Activated naive CD8-positive, alpha-beta T cell treated with anti-CD3 and anti-CD28 coated beads, Interleukin-2, amount 10 ng/mL, durations not matched to agents 7 days and 5 days (primary cell): Measurements from ENCODE around the gene TBC1D1. TPM values are rescaled to one million over a fixed set of nuclear protein-coding genes. Genes with fewer than 3 reads are reported as not detected.

ENCODE experiments used
- ATAC-seq: fragments of 150-1000 bp; cut with Tn5 transposase; one replicate; pipeline ENCODE4 v1.10.0; 2021; ENCODE audit warnings: low read depth, moderate library complexity
- POLR2A ChIA-PET: fragments of 350-600 bp; sonication (Branson Sonifier 250); formaldehyde crosslinking; loops from one replicate; lab custom pipeline; 2021; ENCODE audit warnings: antibody characterized with exemption; lab: Charles Lee
- DNase-seq: peaks from one replicate; pipeline ENCODE4 v3.0.0; 2021
- H3K27ac Mint-ChIP-seq: one replicate; pipeline ENCODE4 v1.8.0; 2022; ENCODE audit warnings: mild to moderate bottlenecking, mixed read lengths
- H3K27me3 Mint-ChIP-seq: one replicate; pipeline ENCODE4 v1.8.0; 2022; ENCODE audit warnings: mild to moderate bottlenecking, moderate library complexity, mixed read lengths
- H3K36me3 Mint-ChIP-seq: one replicate; pipeline ENCODE4 v1.8.0; 2021; ENCODE audit warnings: mild to moderate bottlenecking, mixed read lengths
- H3K4me1 Mint-ChIP-seq: one replicate; pipeline ENCODE4 v1.8.0; 2021; ENCODE audit warnings: mixed read lengths
- H3K4me3 Mint-ChIP-seq: one replicate; pipeline ENCODE4 v1.8.0; 2022; ENCODE audit warnings: mild to moderate bottlenecking, moderate library complexity, mixed read lengths
- H3K9me3 Mint-ChIP-seq: one replicate; pipeline ENCODE4 v1.8.0; 2021; ENCODE audit warnings: mixed read lengths
- total RNA-seq, 2 experiments: library from RNA; stranded (reverse); gene quantifications; one replicate each; pipeline ENCODE4 v1.2.3, GENCODE V29; 2021

TBC1D1 gene
- total RNA-seq, 2 experiments from 2014 or later: 79.7 to 83.7 TPM

- Mint-ChIP-seq H3K36me3 (peaks cover 51% of the 10 kb centered on the region), H3K9me3 (peaks cover 8% of the 10 kb centered on the region), H3K27me3 (no peaks in the 10 kb centered on the region), H3K4me1 (peaks cover 14% of the 10 kb centered on the region), H3K27ac (no peak overlapping the region), H3K4me3 (no peak overlapping the region)
- ATAC-seq (no peak), DNase-seq (no peak)
- POLR2A ChIA-PET: no interaction called here
Observed at GRCh38 chr4:37948542-37948941, 57.7 kb downstream of the TBC1D1 start.

- peaks cover 14% of the 10 kb centered on the region for H3K4me1 Mint-ChIP-seq
- no peak overlapping the region for H3K27ac Mint-ChIP-seq
- no peak overlapping the region for H3K4me3 Mint-ChIP-seq
- ATAC-seq (no peak), DNase-seq (no peak)
- POLR2A ChIA-PET: no interaction called here
- H3K27me3 Mint-ChIP-seq: no peaks in the 10 kb centered on the region
- peaks cover 61% of the 10 kb centered on the region for H3K36me3 Mint-ChIP-seq
- peaks cover 9% of the 10 kb centered on the region for H3K9me3 Mint-ChIP-seq
Observed at GRCh38 chr4:37949636-37950426, 58.9 kb downstream of the TBC1D1 start.

- Mint-ChIP-seq H3K4me1 (peaks cover 7% of the 10 kb centered on the region), H3K9me3 (peaks cover 9% of the 10 kb centered on the region), H3K27me3 (no peaks in the 10 kb centered on the region), H3K4me3 (no peak overlapping the region), H3K27ac (no peak overlapping the region), H3K36me3 (peaks cover 56% of the 10 kb centered on the region)
- POLR2A ChIA-PET: no interaction called here
- DNase-seq: no peak
- ATAC-seq: no peak
Observed at GRCh38 chr4:37951461-37952352, 60.8 kb downstream of the TBC1D1 start.

- POLR2A ChIA-PET: no interaction called here
- H3K27ac Mint-ChIP-seq: no peak overlapping the region
- H3K27me3 Mint-ChIP-seq: no peaks in the 10 kb centered on the region
Observed at GRCh38 chr4:37953156-37953555, 62.3 kb downstream of the TBC1D1 start.

GRCh38 chr4:37953620-37954293, 62.9 kb downstream of the TBC1D1 start:
- no peak for ATAC-seq
- H3K4me1 Mint-ChIP-seq: peaks cover 4% of the 10 kb centered on the region
- POLR2A ChIA-PET: no interaction called here
- H3K36me3 Mint-ChIP-seq: peaks cover 53% of the 10 kb centered on the region
- no peaks in the 10 kb centered on the region for H3K27me3 Mint-ChIP-seq
- no peak overlapping the region for H3K27ac Mint-ChIP-seq
- no peak overlapping the region for H3K4me3 Mint-ChIP-seq
- DNase-seq: no peak
- peaks cover 8% of the 10 kb centered on the region for H3K9me3 Mint-ChIP-seq

More at GRCh38 chr4:37953156-37953555, 62.3 kb downstream of the TBC1D1 start:
- H3K4me3 Mint-ChIP-seq: no peak overlapping the region
- peaks cover 50% of the 10 kb centered on the region for H3K36me3 Mint-ChIP-seq
- DNase-seq (no peak), ATAC-seq (no peak)
- peaks cover 7% of the 10 kb centered on the region for H3K4me1 Mint-ChIP-seq
- H3K9me3 Mint-ChIP-seq: peaks cover 9% of the 10 kb centered on the region

- POLR2A ChIA-PET: no interaction called here
- no peaks in the 10 kb centered on the region for H3K4me1 Mint-ChIP-seq
- no peak overlapping the region for H3K27ac Mint-ChIP-seq
Observed at GRCh38 chr4:37956941-37957340, 66.1 kb downstream of the TBC1D1 start.

GRCh38 chr4:37958932-37959331, 68.0 kb downstream of the TBC1D1 start:
- DNase-seq: no peak
- Mint-ChIP-seq H3K4me1 (peaks cover 1% of the 10 kb centered on the region), H3K9me3 (peaks cover 2% of the 10 kb centered on the region), H3K27me3 (no peaks in the 10 kb centered on the region), H3K36me3 (peaks cover 22% of the 10 kb centered on the region), H3K27ac (no peak overlapping the region), H3K4me3 (no peak overlapping the region)
- POLR2A ChIA-PET: no interaction called here
- ATAC-seq: no peak

More at GRCh38 chr4:37956941-37957340, 66.1 kb downstream of the TBC1D1 start:
- peaks cover 38% of the 10 kb centered on the region for H3K36me3 Mint-ChIP-seq
- ATAC-seq (no peak), DNase-seq (no peak)
- no peak overlapping the region for H3K4me3 Mint-ChIP-seq
- peaks cover 4% of the 10 kb centered on the region for H3K9me3 Mint-ChIP-seq
- H3K27me3 Mint-ChIP-seq: no peaks in the 10 kb centered on the region

GRCh38 chr4:37960098-37960497, 69.2 kb downstream of the TBC1D1 start, which contains the start of gene PTTG2:
Gene PTTG2 (plus strand): TSS chr4:37960398. CDS start chr4:37960435, 37 bp downstream.
- DNase-seq (no peak), ATAC-seq (no peak)
- Mint-ChIP-seq H3K4me3 (no peak within 1 kb of the TSS), H3K9me3 (peaks cover 2% of the 10 kb centered on the region), H3K27ac (no peak within 1 kb of the TSS), H3K27me3 (no peaks in the 10 kb centered on the region), H3K36me3 (peaks cover 14% of the 10 kb centered on the region), H3K4me1 (peaks cover 3% of the 10 kb centered on the region)
- POLR2A ChIA-PET: no interaction called here

- Mint-ChIP-seq H3K9me3 (peaks cover 2% of the 10 kb centered on the region), H3K4me3 (no peak overlapping the region), H3K27ac (no peak overlapping the region), H3K27me3 (no peaks in the 10 kb centered on the region), H3K36me3 (peaks cover 13% of the 10 kb centered on the region), H3K4me1 (peaks cover 3% of the 10 kb centered on the region)
- POLR2A ChIA-PET: no interaction called here
- DNase-seq (no peak), ATAC-seq (no peak)
Observed at GRCh38 chr4:37960679-37961450, 70.0 kb downstream of the TBC1D1 start.

- peaks cover 5% of the 10 kb centered on the region for H3K4me1 Mint-ChIP-seq
- H3K27ac Mint-ChIP-seq: no peak overlapping the region
- ATAC-seq (no peak), DNase-seq (no peak)
- peaks cover 12% of the 10 kb centered on the region for H3K36me3 Mint-ChIP-seq
- no peak overlapping the region for H3K4me3 Mint-ChIP-seq
- H3K9me3 Mint-ChIP-seq: no peaks in the 10 kb centered on the region
- no peaks in the 10 kb centered on the region for H3K27me3 Mint-ChIP-seq
- POLR2A ChIA-PET: no interaction called here
Observed at GRCh38 chr4:37964734-37965457, 74.0 kb downstream of the TBC1D1 start.

GRCh38 chr4:37966044-37966443, 75.2 kb downstream of the TBC1D1 start:
- H3K27ac Mint-ChIP-seq: no peak overlapping the region
- POLR2A ChIA-PET: no interaction called here
- H3K4me3 Mint-ChIP-seq: no peak overlapping the region
- peaks cover 1% of the 10 kb centered on the region for H3K9me3 Mint-ChIP-seq
- DNase-seq (no peak), ATAC-seq (no peak)
- H3K36me3 Mint-ChIP-seq: peaks cover 17% of the 10 kb centered on the region
- H3K4me1 Mint-ChIP-seq: peaks cover 9% of the 10 kb centered on the region
- H3K27me3 Mint-ChIP-seq: no peaks in the 10 kb centered on the region

- H3K9me3 Mint-ChIP-seq: peaks cover 1% of the 10 kb centered on the region
- no peaks in the 10 kb centered on the region for H3K27me3 Mint-ChIP-seq
- peaks cover 12% of the 10 kb centered on the region for H3K4me1 Mint-ChIP-seq
- POLR2A ChIA-PET: no interaction called here
- no peak for DNase-seq
- H3K36me3 Mint-ChIP-seq: peaks cover 19% of the 10 kb centered on the region
- no peak overlapping the region for H3K27ac Mint-ChIP-seq
- H3K4me3 Mint-ChIP-seq: no peak overlapping the region
- ATAC-seq: no peak
Observed at GRCh38 chr4:37967736-37968135, 76.9 kb downstream of the TBC1D1 start.
